Fibroblast of the conjunctiva (primary cell): ENCODE results near the gene KCNIP2.

Experiments
- DNase-seq: peaks from one replicate; pipeline ENCODE4 v3.0.0-alpha.2; 2010; ENCODE audit warnings: low read depth

KCNIP2 gene

GRCh38 chr10:101851411-101852116 is 8.0 kb upstream of the KCNIP2 start:
- DNase-seq, result no peak

GRCh38 chr10:101850749-101851148 is 7.1 kb upstream of the KCNIP2 start:
- no peak for DNase-seq

- no peak for DNase-seq
Observed at GRCh38 chr10:101848894-101849351, 5.3 kb upstream of the KCNIP2 start.

- DNase-seq, result no peak
Observed at GRCh38 chr10:101848408-101848807, 4.8 kb upstream of the KCNIP2 start.

GRCh38 chr10:101845893-101846292 is 2.3 kb upstream of the KCNIP2 start:
- no peak for DNase-seq

- no peak for DNase-seq
Observed at GRCh38 chr10:101841826-101842225, 1.8 kb downstream of the KCNIP2 start.

GRCh38 chr10:101840741-101841453 is 2.7 kb downstream of the KCNIP2 start:
- DNase-seq, result peak; percentile 62

- DNase-seq, result no peak
Observed at GRCh38 chr10:101840102-101840684, 3.4 kb downstream of the KCNIP2 start.

- DNase-seq, result no peak
Observed at GRCh38 chr10:101839416-101840063, 4.1 kb downstream of the KCNIP2 start.

GRCh38 chr10:101839002-101839401 is 4.6 kb downstream of the KCNIP2 start:
- no peak for DNase-seq

- DNase-seq, result no peak
Observed at GRCh38 chr10:101838416-101838970, 5.1 kb downstream of the KCNIP2 start.

- no peak for DNase-seq
Observed at GRCh38 chr10:101837748-101838147, 5.9 kb downstream of the KCNIP2 start.

GRCh38 chr10:101835362-101835761 is 8.2 kb downstream of the KCNIP2 start:
- no peak for DNase-seq

- DNase-seq, result no peak
Observed at GRCh38 chr10:101834341-101834740, 9.3 kb downstream of the KCNIP2 start.

- DNase-seq, result no peak
Observed at GRCh38 chr10:101833466-101833865, 10.1 kb downstream of the KCNIP2 start.

GRCh38 chr10:101832325-101832771 is 11.3 kb downstream of the KCNIP2 start:
- DNase-seq, result no peak

GRCh38 chr10:101831169-101831811 is 12.3 kb downstream of the KCNIP2 start:
- no peak for DNase-seq

GRCh38 chr10:101830322-101831168 is 13.1 kb downstream of the KCNIP2 start:
- DNase-seq, result peak; percentile 79

GRCh38 chr10:101829561-101830315 is 13.9 kb downstream of the KCNIP2 start:
- DNase-seq, result no peak
